Esophagus muscularis mucosa (tissue), 4 donors: ENCODE data around the gene NEU4.

ENCODE experiments used
- EP300 ChIP-seq: sonication (generic); formaldehyde crosslinking; IDR thresholded peaks from one replicate; pipeline ENCODE4 v1.6.1; 2017; ENCODE audit warnings: antibody characterized with exemption
- POLR2A ChIP-seq: fragments of 450-650 bp; IDR thresholded peaks from one replicate; pipeline ENCODE4 v1.6.1; 2017; ENCODE audit warnings: antibody characterized with exemption, moderate library complexity, mild to moderate bottlenecking, low read depth
- POLR2AphosphoS5 ChIP-seq, 2 donors: sonication (generic); formaldehyde crosslinking; IDR thresholded peaks; one replicate each; pipeline ENCODE4 v1.6.1; 2017; ENCODE audit warnings: antibody characterized with exemption in 2 of 2
- TF ChIP-seq, protein P1 (sequence below), 3 experiments: fragments of 200-600 bp in 2 of 3; fragments of 450-650 bp in 1 of 3; sonication (generic) in 2 of 3; IDR thresholded peaks; one replicate each; pipeline ENCODE4 v1.5.1; 2017 to 2019; ENCODE audit warnings: antibody characterized with exemption in 3 of 3, mild to moderate bottlenecking in 2 of 3, moderate library complexity in 1 of 3

GRCh38 chr2:241803387-241804325 is 5.3 kb upstream of the NEU4 start:
- TF ChIP-seq POLR2A (no peak), POLR2AphosphoS5 (IDR thresholded peaks at IDR 0.05) (no peak), EP300 (no peak)
- TF ChIP-seq, protein P1, sequence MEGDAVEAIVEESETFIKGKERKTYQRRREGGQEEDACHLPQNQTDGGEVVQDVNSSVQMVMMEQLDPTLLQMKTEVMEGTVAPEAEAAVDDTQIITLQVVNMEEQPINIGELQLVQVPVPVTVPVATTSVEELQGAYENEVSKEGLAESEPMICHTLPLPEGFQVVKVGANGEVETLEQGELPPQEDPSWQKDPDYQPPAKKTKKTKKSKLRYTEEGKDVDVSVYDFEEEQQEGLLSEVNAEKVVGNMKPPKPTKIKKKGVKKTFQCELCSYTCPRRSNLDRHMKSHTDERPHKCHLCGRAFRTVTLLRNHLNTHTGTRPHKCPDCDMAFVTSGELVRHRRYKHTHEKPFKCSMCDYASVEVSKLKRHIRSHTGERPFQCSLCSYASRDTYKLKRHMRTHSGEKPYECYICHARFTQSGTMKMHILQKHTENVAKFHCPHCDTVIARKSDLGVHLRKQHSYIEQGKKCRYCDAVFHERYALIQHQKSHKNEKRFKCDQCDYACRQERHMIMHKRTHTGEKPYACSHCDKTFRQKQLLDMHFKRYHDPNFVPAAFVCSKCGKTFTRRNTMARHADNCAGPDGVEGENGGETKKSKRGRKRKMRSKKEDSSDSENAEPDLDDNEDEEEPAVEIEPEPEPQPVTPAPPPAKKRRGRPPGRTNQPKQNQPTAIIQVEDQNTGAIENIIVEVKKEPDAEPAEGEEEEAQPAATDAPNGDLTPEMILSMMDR (IDR thresholded peaks at IDR 0.05) = no peak
